NCI-H1436 treated with DMSO at 0.1 percent for 48 hours (cell line): ENCODE data around the gene CLCC1.
"Not testable (repeated sequence)": the region's sequence is repeated elsewhere in the genome, so short reads cannot be mapped to it uniquely, and the experiment has no call there.

Experiments used
- DNase-seq: peaks from one replicate; lab custom pipeline; 2025; lab: John Stamatoyannopoulos, UW

Gene CLCC1, protein sequence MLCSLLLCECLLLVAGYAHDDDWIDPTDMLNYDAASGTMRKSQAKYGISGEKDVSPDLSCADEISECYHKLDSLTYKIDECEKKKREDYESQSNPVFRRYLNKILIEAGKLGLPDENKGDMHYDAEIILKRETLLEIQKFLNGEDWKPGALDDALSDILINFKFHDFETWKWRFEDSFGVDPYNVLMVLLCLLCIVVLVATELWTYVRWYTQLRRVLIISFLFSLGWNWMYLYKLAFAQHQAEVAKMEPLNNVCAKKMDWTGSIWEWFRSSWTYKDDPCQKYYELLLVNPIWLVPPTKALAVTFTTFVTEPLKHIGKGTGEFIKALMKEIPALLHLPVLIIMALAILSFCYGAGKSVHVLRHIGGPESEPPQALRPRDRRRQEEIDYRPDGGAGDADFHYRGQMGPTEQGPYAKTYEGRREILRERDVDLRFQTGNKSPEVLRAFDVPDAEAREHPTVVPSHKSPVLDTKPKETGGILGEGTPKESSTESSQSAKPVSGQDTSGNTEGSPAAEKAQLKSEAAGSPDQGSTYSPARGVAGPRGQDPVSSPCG

DNA sequence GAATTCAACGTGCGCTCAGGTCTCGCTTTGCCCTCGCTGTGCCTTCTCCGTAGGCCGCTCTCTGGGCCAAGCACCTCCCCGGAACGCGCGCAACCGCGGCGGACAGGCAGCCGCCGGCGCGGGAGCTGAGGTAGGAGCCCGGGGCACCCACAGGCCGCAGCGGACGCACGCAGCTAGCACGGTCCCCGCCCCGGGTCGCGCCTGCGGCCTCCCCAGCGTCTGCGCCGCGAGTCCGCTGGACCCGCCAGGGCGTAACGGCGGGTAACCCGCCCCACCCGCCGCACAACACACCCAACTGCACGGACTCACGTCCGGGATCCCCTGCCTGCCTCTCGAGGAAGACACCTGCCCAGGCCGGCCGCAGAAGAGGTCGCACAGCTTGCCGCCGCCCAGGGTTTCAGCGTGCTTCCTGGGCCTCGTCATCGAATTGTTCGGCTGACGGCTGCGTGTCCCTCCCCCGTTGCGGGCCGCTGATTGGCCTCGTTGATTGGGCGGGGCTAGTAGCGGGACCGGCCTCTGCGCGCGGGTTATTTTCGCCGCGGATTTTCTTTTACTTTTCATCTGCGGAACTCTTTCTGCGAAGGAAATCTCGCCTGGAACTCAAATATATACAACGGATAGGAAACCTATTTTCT lies at the start of gene CLCC1:
Gene CLCC1, minus strand, starts transcription at position 433 of the 635 bp plus-strand sequence. CDS start 13,047 bp downstream, outside the sequence.
- DNase-seq = peak; percentile 52

DNA sequence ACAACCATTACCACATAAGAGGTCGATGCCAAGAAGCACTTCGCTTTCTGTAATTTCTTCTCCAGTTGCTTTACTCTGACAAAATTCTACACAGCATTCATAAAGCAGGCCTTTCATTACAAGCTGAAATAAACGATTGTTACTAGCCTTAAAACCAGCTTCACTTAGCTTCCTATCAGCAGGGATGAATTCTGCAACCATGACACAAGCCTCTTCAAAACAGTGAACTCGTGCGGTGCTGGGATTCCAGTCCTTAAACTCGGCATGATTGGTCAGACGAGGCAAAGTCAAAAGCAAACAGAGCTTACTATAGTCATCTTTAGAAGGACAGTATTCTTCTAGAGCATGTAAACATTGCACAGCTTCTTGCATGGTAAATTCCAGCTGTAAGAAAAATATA lies 48.1 kb upstream of the CLCC1 start:
- DNase-seq = no peak

DNA sequence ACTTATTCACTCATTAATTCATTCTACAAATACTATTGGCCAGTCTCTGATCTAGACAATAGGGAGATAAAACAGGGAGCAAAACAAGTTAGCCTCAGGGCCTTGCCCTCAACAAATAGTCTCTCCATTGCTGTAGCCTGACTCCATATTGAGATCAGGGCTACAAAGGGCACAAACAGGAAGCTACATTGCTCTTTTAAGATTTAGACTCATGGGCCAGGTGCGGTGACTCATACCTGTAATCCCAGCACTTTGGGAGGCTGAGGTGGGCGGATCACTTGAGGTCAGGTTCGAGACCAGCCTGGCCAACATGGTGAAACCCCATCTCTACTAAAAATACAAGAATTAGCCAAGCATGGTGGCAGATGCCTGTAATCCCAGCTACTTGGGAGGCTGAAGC lies 33.3 kb upstream of the CLCC1 start:
- DNase-seq = not testable (repeated sequence)

DNA sequence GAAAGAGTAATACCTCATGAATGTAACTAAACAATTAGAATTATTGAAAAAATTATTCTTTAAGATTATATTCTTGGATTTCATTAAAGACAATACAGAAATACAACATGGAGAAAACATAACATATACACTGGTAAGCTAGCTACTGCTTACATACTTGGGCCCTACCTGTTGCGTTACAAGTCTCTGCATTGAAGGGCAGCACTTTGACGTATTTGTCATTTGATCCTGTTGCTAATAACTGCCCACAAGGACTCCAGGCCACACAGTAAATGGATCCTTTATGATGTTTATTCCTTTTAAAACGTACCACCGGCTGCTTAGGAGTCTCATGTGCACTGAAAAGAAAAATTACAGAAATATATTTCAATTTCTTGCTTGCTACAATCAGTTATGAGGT lies 19.8 kb upstream of the CLCC1 start:
- DNase-seq = no peak

DNA sequence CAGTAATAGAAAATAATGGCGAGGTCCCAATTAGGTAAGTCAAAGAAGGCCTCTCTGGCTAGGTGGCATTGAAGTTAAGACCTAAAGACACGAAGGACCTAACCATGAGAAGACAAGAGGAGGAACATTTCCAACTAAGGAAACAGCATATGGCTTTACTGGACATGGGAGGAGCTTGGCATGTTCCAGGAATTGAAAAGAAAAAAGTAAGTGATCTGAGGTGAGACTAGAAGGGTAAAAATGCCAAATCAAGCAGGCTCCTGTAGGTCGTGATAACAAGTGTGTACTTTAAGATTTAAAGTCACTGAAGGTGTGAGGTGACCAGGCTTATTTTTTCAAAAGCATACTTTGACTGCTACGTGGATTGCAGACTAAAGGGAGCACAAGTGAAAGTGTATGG lies 13.4 kb upstream of the CLCC1 start:
- DNase-seq = no peak

DNA sequence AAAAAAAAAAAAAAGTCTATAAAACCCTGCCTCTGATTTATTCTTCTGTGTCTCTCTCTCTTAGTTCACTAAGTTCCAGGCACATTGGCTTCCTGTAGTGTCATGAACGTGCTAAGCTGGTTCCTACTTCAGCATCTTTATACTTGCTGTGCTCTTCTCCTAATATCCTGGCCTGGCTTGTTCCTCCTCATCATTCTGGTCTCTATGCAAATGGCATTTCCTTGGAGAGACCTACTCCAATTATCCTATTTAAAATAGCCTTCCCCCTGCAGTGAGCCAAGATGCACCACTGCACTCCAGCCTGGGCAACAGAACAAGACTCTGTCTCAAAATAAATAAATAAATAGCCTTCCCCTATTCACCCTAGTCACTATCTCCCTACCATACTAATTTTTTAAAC lies 9.7 kb upstream of the CLCC1 start:
- no peak for DNase-seq

DNA sequence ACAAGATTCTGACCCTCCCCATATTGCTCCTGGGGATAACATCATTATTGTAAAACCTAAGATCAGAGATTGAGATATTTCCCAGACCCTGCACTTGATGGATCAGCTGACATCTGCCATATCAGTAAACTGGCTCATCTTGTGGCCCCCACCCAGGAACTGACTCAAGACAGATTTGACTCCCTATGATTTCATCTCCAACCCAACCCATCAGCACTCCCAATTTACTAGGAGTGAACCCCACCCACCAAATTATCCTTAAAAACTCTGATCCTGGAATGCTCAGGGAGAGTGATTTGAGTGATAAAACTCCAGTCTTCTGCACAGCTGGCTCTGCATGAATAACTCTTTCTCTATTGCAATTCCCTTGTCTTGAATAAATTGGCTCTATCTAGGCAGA lies 6.1 kb upstream of the CLCC1 start:
- DNase-seq = no peak

DNA sequence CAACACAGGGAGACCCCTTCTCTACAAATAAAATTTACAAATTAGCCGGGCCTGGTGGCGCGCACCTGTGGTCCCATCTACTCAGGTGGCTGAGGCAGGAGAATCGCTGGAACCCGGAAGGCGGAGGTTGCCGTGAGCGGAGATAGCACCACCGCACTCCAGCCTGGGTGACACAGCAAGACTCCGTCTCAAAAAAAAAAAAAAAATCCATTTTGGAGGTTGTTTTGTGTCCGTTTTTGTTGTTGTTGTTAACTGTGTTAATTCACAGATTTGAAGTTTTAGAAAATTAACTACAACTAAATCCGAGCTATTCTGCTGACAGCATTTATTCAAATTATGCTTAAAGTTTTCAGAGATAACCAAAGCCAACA lies 618 bp downstream of the CLCC1 start:
- no peak for DNase-seq

DNA sequence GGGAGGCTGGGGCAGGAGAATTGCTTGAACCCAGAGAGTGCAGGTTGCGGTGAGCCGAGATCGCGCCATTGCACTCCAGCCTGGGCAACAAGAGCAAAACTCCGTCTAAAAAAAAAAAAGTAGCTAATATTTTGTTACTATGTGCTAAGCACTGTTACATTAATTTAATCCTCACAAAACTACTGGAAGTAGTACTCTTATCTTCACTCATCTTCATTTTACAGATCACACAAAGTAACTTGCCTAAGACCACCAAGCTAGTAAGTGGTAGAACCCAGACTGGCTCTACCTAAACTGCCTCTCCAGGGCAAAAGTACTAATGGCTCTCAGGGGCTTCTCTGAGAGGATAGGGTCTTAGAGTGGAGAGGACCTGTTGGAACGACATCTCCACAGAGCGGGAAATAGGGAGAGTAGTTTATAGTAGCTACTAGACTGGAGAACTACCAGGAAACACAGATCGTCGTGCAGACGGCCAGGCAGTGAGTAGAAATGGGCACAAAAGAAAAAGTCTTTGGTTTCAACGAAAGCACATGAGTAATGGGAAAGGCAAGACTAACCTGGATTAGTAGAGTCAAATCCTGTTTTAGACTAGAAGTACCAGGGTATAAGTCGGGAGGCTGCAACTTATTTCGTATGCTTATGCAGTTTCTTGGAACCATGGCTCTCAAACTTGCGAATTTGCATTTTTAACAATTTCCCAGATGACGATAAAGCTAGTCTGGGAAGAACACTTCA lies 1.4 kb downstream of the CLCC1 start:
- no peak for DNase-seq

DNA sequence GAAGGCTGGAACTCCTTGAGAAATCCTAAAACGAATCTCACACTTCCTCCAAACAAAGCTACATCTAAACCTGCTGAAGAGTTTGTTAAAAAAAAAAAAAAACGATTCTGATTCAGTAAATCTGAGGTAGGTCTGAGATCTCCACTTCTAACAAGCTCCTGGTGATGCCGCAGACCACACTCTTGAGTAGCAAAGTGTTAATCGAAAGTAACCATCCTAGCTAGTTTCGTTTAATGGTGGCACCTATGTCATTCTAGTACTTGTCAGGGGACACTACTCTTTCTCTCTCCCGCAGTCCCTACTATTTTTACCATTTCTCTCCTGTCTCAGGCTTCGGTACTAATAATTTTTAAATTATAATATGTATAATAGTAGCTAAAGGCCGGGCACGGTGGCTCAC lies 2.1 kb downstream of the CLCC1 start:
- no peak for DNase-seq

DNA sequence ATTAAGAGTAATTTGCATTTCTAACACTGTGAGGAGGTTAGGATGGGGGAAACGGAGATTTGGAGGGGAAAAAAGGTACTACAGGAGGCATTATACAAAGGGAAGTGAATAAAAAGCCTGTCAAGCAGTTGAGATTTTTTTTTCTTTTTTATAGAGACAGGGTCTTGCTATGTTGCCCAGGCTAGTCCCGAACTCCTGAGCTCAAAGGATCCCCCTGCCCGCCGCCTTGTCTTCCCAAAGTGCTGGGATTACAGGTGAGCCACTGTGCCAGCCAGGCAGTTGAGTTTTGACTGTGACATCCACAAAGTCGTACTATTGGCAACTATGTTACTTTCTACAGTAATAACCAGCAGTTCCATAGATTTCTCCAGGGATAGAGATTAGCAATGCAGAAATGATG lies 2.6 kb downstream of the CLCC1 start:
- DNase-seq = no peak

DNA sequence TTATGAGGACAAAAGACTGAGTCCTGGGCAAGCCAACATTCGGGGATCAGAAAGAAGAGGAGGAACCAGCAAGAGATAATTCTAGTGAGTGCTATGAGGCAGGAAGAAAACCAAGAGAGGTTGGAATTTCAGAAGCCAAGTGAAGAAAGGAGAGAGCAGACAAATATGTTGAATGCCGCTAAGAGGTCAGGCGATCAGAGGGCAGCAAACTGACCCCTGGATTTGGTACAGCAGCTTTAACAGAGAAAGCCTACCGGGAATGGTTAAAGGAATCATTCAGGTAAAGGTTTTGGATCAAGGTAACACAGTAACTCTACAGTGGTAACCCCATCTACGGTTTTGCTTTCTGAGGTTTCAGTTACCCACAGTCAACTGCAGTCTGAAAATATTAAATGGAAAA lies 5.4 kb downstream of the CLCC1 start:
- no peak for DNase-seq

DNA sequence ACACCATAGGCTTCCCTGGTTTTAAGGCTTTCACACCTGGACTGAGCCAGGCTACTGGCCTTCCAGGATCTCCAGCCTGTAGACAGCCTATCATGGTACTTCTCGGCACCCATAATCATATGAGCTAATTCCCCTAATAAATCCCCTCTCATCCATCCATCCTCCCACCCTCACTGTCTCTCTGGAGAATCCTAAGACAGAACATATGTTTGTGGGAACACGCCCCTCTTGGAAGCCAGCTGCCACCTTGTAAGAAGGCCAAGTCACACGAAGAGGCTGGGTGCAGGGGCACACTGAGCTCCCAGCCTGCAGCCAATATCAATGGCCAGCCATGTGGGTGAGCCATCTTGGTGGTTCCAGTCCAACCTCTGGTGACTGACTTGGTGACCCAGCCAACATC lies 7.4 kb downstream of the CLCC1 start:
- DNase-seq = no peak

DNA sequence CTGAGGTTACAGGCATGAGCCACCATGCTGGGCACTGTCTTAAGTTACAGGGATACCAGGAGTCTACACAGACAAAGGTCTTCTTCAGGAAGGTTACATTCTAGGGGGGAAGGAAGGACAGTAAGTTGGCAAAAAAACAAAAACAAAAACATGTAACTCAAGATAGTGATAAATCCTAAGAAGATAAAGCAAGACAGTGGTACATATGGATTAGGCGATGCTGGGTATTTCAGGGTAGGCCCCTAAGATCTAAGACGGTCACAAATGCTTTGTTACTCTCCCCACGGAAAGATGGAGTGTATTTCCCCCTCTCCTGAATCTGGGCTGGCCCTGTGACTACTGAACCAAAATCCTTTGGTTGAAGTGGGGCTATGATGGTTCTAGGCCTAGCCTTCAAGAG lies 8.2 kb downstream of the CLCC1 start:
- no peak for DNase-seq

DNA sequence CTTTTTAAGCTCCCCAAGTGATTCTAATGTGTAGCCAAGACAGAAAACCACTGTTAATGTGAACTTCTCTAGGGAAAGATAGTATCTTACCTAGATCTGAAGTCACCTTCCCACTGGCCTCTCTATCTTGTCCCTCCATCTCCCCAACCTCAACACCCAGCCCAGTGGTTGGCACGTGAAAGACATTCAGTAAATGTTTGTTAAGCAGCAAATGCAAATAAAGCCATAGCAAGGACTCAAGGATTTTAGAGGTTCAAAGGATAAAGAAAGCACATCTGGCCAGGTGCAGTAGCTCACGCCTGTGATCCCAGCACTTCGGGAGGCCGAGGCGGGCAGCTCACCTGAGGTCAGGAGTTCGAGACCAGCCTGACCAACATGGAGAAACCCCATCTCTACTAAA lies 9.8 kb downstream of the CLCC1 start:
- no peak for DNase-seq

DNA sequence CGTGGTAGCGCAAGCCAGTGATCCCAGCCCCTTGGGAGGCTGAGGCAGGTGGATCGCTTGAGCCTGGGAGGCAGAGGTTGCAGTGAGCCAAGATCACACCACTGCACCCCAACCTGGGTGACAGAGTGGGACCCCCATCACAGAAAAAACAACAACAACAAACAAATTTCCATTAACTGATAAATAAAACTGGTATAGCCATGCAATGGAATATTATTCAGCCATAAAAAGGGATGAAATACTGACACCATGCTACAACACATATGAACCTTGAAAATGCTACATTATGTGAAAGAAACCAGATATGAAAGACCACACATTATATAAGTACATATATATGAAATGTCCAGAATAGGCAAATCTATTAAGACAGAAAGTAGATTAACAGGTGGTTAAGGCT lies 12.0 kb downstream of the CLCC1 start:
- no peak for DNase-seq

DNA sequence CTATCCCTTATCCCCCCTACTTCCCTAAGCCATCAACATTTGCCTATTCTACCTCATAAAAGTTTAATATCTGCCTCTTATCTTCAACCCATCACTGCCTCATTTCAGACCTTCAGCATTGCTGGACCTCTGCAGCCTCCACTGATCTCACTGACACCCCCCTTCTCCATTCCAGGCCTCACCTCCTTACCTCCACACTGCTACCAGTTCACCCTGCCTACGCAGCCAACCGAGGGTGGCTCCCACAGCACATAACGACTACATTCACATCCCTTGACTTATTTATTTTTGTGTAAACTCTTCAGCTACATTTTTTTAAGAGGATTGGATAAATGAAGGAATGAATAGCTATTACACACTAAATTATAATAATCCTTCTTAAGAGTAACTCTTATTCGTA lies 14.2 kb downstream of the CLCC1 start:
- DNase-seq = no peak

DNA sequence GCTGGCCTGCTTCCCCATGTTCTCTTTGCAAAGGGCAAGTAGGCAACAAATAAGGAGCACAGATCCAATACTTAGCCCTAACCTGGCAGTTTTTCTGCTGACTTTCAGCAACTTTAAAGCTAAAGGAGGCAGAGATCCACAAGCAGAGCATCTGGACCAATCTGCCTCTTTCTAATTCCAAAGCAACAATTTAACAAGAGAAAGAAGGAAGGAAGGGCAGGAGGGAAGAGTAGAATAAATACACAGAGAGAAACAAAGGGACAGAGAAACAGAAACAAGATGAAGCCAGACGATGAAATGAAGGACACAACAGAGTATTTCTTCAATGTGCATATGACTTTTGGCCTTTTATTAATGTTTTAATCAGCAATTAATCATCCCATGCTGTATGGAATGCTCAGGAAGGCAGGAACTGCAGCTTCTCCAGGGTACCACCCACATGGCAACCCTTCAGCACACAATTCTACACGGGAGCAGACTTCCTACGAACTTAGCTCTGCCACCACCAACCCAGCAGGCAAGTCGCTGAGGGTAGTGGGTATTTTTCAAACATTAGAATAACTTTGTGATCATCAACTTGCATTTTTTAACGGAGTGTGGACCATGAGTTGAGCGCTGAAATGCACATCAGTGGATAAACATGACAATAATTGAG lies 15.3 kb downstream of the CLCC1 start:
- no peak for DNase-seq

DNA sequence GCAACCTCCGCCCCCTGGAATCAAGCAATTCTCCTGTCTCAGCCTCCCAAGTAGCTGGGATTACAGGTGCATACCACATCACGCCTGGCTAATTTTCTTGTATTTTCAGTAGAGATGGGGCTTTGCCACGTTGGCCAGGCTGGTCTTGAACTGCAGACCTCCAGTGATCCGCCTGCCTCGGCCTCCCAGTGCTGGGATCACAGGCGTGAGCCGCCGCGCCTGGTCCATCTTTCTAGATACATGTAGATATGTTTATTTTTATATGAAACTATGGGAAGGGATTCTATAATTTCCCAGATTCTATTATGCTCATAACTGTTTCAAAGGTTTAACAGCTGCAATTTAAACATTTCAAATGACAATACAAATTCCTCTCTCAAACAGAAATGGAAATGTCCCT lies 27.1 kb downstream of the CLCC1 start:
- DNase-seq = no peak

DNA sequence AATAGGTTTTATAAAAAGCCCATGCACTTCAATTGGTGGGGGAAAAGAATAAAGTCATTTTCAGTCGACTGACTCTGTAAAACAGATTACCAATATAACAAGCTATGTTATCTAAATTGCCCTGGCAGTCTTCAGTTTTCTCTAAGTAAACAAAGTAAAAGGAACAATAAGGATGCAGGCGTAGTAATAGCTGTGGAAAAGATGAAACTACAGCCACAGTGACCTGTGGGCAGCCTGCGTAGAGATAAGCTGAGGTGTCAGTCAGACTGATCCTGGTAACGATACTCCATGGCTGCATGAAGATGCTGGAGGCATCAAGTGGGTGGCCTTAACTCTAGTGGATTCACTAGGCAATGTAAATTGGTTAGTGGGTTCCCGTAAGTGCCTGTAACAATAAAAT lies 29.3 kb downstream of the CLCC1 start:
- no peak for DNase-seq

DNA sequence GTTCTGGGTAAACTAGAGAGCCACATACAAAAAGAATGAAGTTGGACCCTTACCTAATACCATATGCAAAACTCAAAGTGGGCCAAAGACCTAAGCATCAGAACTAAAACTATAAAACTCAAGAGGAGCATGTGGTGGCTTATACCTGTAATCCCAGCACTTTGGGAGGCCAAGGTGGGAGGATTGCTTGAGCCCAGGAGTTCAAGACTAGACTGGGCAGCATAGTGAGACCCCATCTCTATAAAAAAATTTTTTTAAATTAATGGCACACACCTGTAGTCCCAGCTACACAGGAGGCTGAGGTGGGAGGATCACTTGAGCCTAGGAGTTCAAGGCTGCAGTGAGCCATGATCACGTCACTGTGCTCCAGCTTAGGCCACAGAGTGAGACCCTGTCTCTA lies 35.7 kb downstream of the CLCC1 start:
- not testable (repeated sequence) for DNase-seq

DNA sequence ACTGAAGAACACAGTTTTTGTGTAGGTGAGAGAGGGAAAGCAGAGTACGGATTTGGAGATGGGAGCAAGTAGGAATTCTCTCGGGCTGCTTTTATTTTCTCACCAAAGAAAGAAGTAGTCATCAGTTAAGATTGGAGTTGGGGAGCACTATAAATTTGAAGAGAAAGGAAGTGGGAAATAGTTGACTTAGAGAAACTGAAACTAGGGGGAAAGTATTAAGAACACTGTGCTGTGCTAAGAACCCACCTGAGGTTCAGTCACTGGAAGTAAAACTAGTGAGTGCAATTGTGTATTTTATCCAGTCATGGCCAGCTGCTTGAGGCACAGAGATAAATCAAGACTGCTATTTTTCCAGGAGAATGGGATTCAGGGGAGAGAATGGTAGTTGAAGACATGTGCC lies 37.4 kb downstream of the CLCC1 start:
- DNase-seq = no peak
